ENCODE measurements around the gene AFAP1L2.
"Not testable (repeated sequence)": the region's sequence is repeated elsewhere in the genome, so short reads cannot be mapped to it uniquely, and the experiment has no call there.

Gene AFAP1L2

GRCh38 chr10:114359041-114359952, 45.0 kb downstream of the AFAP1L2 start:
- no peak for DNase-seq (ENCODE audit: low read depth)

GRCh38 chr10:114357515-114357996, 46.7 kb downstream of the AFAP1L2 start:
- DNase-seq (ENCODE audit: low read depth): no peak

- no peak for DNase-seq (ENCODE audit: low read depth)
Measured at GRCh38 chr10:114356751-114357514, 47.4 kb downstream of the AFAP1L2 start.

- no peak for DNase-seq (ENCODE audit: low read depth)
Measured at GRCh38 chr10:114356126-114356525, 48.2 kb downstream of the AFAP1L2 start.

GRCh38 chr10:114353383-114353782, 50.9 kb downstream of the AFAP1L2 start:
- no peak for DNase-seq (ENCODE audit: low read depth)

GRCh38 chr10:114352653-114353298, 51.5 kb downstream of the AFAP1L2 start:
- no peak for DNase-seq (ENCODE audit: low read depth)

GRCh38 chr10:114350751-114351150, 53.6 kb downstream of the AFAP1L2 start:
- no peak for DNase-seq (ENCODE audit: low read depth)

GRCh38 chr10:114349522-114350215, 54.6 kb downstream of the AFAP1L2 start:
- no peak for DNase-seq (ENCODE audit: low read depth)

GRCh38 chr10:114349071-114349470, 55.2 kb downstream of the AFAP1L2 start:
- not testable (repeated sequence) for DNase-seq (ENCODE audit: low read depth)

- DNase-seq (ENCODE audit: low read depth): no peak
Measured at GRCh38 chr10:114347791-114348190, 56.5 kb downstream of the AFAP1L2 start.

GRCh38 chr10:114347241-114347640, 57.1 kb downstream of the AFAP1L2 start:
- DNase-seq (ENCODE audit: low read depth): no peak

GRCh38 chr10:114346176-114347031, 57.9 kb downstream of the AFAP1L2 start:
- DNase-seq (ENCODE audit: low read depth): no peak

- no peak for DNase-seq (ENCODE audit: low read depth)
Measured at GRCh38 chr10:114345701-114346100, 58.6 kb downstream of the AFAP1L2 start.

- DNase-seq (ENCODE audit: low read depth): no peak
Measured at GRCh38 chr10:114343623-114344505, 60.4 kb downstream of the AFAP1L2 start.

- DNase-seq (ENCODE audit: low read depth): no peak
Measured at GRCh38 chr10:114342976-114343375, 61.3 kb downstream of the AFAP1L2 start.

GRCh38 chr10:114340816-114341215, 63.5 kb downstream of the AFAP1L2 start:
- DNase-seq (ENCODE audit: low read depth): no peak

- no peak for DNase-seq (ENCODE audit: low read depth)
Measured at GRCh38 chr10:114337510-114338462, 66.5 kb downstream of the AFAP1L2 start.

- no peak for DNase-seq (ENCODE audit: low read depth)
Measured at GRCh38 chr10:114336823-114337509, 67.3 kb downstream of the AFAP1L2 start.
